HepG2 (cell line): Measurements from ENCODE around the gene SIK3. TPM values are rescaled to one million over a fixed set of nuclear protein-coding genes. Genes with fewer than 3 reads are reported as not detected.

Source experiments
- ATAC-seq: fragments of 200-7000 bp; cut with Tn5 transposase; 3 replicates; pipeline ENCODE4 v1.9.1; 2020; ENCODE audit warnings: mild to moderate bottlenecking, moderate library complexity
- BruUV-seq: library from RNA; stranded (reverse); fragments of 400-500 nt; replicated peaks from 2 replicates; lab custom pipeline; 2021; lab: Mats Ljungman, UMichigan
- CTCF ChIA-PET: fragments of 300-600 bp; formaldehyde crosslinking; extraction: SDS; loops from one replicate; lab custom pipeline; 2021; ENCODE audit warnings: low total read pairs, inconsistent platforms, low intra/inter-chr PET ratio; lab: Yijun Ruan, JAX
- POLR2A ChIA-PET: fragments of 350-600 bp; sonication (Branson Sonifier 250); formaldehyde crosslinking; loops from one replicate; lab custom pipeline; 2020; ENCODE audit warnings: antibody characterized with exemption, inconsistent platforms; lab: Yijun Ruan, JAX
- DNase-seq: peaks from one replicate; pipeline ENCODE4 v3.0.0-alpha.2; 2015; ENCODE audit warnings: low spot score
- FAIRE-seq: peaks from 3 replicates; lab custom pipeline; 2011; peaks lifted over from hg19 to GRCh38; lab: Jason Lieb, UNC
- H2AFZ ChIP-seq: one replicate; pipeline ENCODE4 v1.6.1; 2011; ENCODE audit warnings: low read length, inconsistent platforms
- H3K27ac ChIP-seq: fragments of 300-600 bp; 3 replicates; pipeline ENCODE4 v1.8.0; 2011; ENCODE audit warnings: mixed run types, mild to moderate bottlenecking, mixed read lengths, low read length, inconsistent platforms; ENCODE audit not compliant: insufficient read depth; ENCODE audit errors: extremely low read length
- H3K27me3 ChIP-seq, 2 experiments: fragments of 200-600 bp in 1 of 2; 2 replicates in 1 of 2; 3 replicates in 1 of 2; pipeline versions ENCODE4 v1.6.0 to v1.8.0; 2011; ENCODE audit warnings: low read length in 2 of 2, mild to moderate bottlenecking in 2 of 2, moderate library complexity in 2 of 2, inconsistent platforms in 1 of 2; ENCODE audit not compliant: insufficient read depth in 2 of 2, control insufficient read depth in 1 of 2
- H3K36me3 ChIP-seq, 2 experiments: fragments of 200-600 bp in 1 of 2; replicated peaks in 1 of 2; 2 replicates in 1 of 2; 3 replicates in 1 of 2; pipeline versions ENCODE4 v1.5.1 to v1.8.0; 2011; ENCODE audit warnings: low read length in 2 of 2, inconsistent platforms in 1 of 2; ENCODE audit not compliant: insufficient read depth in 2 of 2, control insufficient read depth in 1 of 2
- H3K4me1 ChIP-seq: 2 replicates; pipeline ENCODE4 v1.5.1; 2012; ENCODE audit warnings: low read length, inconsistent platforms; ENCODE audit not compliant: insufficient read depth
- H3K4me2 ChIP-seq: 2 replicates; pipeline ENCODE4 v1.6.0; 2011; ENCODE audit warnings: low read depth, low read length, inconsistent platforms
- H3K4me3 ChIP-seq, 3 experiments: fragments of 200-600 bp in 1 of 3; sonication (generic), shearing (Covaris generic) in 1 of 3; replicated peaks in 1 of 3; 2 replicates each; pipeline ENCODE4 v1.5.1; 2011 to 2016; ENCODE audit warnings: low read length in 3 of 3, inconsistent platforms in 2 of 3, low read depth in 2 of 3, mild to moderate bottlenecking in 2 of 3, control low read depth in 1 of 3, mixed read lengths in 1 of 3; ENCODE audit not compliant: insufficient read depth in 1 of 3
- H3K79me2 ChIP-seq: one replicate; pipeline ENCODE4 v1.6.1; 2011; ENCODE audit warnings: low read length, inconsistent platforms; ENCODE audit not compliant: insufficient read depth
- H3K9ac ChIP-seq: 2 replicates; pipeline ENCODE4 v1.6.0; 2011; ENCODE audit warnings: mild to moderate bottlenecking, low read depth, low read length, inconsistent platforms; ENCODE audit not compliant: insufficient read depth
- H3K9me3 ChIP-seq: 2 replicates; pipeline ENCODE4 v1.5.1; 2012; ENCODE audit warnings: mild to moderate bottlenecking, low read length
- H4K20me1 ChIP-seq: 2 replicates; pipeline ENCODE4 v1.6.0; 2011; ENCODE audit warnings: inconsistent platforms, mild to moderate bottlenecking, low read length, moderate library complexity; ENCODE audit not compliant: insufficient read depth
- HOXA7 ChIP-seq: sonication (generic); formaldehyde crosslinking; IDR thresholded peaks from 2 replicates; pipeline ENCODE4 v1.8.1; 2022; ENCODE audit warnings: mild to moderate bottlenecking, missing genetic modification reagents, moderate library complexity
- MAFK ChIP-seq, 2 experiments: IDR thresholded peaks in 1 of 2; conservative IDR thresholded peaks in 1 of 2; 2 replicates each; pipeline ENCODE4 v1.6.1; 2011; ENCODE audit warnings: improper control_type of control experiment in 2 of 2, low read length in 2 of 2
- SPEN ChIP-seq: sonication (generic); formaldehyde crosslinking; IDR thresholded peaks from 2 replicates; pipeline ENCODE4 v1.5.1; 2020; ENCODE audit warnings: low read depth, mild to moderate bottlenecking, missing genetic modification reagents
- SRSF9 ChIP-seq: fragments of 200-400 bp; formaldehyde crosslinking; IDR thresholded peaks from 2 replicates; pipeline ENCODE4 v1.6.1; 2018; ENCODE audit warnings: borderline replicate concordance, mild to moderate bottlenecking, low read depth, low read length; ENCODE audit not compliant: insufficient read depth, poor library complexity, severe bottlenecking
- TFE3 ChIP-seq: IDR thresholded peaks from 2 replicates; pipeline ENCODE4 v1.6.1; 2016
- ZBTB34 ChIP-seq: sonication (generic); formaldehyde crosslinking; IDR thresholded peaks from 2 replicates; pipeline ENCODE4 v1.8.0; 2022; ENCODE audit warnings: mild to moderate bottlenecking, missing genetic modification reagents
- ZNF605 ChIP-seq: sonication (generic); formaldehyde crosslinking; IDR thresholded peaks from 2 replicates; pipeline ENCODE4 v1.8.0; 2022; ENCODE audit warnings: mild to moderate bottlenecking, missing genetic modification reagents
- ZNF7 ChIP-seq: IDR thresholded peaks from 2 replicates; pipeline ENCODE4 v1.6.1; 2016; ENCODE audit warnings: missing biosample characterization, missing genetic modification reagents
- WGBS: methylation state at CpG from one replicate; pipeline ENCODE4 v1.1.6; 2017; ENCODE audit warnings: low lambda C conversion rate; 5-methylcytosine and 5-hydroxymethylcytosine counted together
- in situ Hi-C: cut with HindIII; loops from 2 replicates; pipeline ENCODE4 v1.10.0; 2017; ENCODE audit warnings: low pct_unique_long_range_greater_than_20kb; ENCODE audit not compliant: extremely low pct_ligation_motif_present
- intact Hi-C: fragments of 100-400 bp; cut with micrococcal nuclease; formaldehyde crosslinking; loops from one replicate; pipeline ENCODE4 v1.10.0; 2022; ENCODE audit not compliant: unreplicated experiment
- polyA plus RNA-seq, 8 experiments: library from polyadenylated mRNA; depleted of rRNA in 3 of 8; stranded (reverse) in 7 of 8; unstranded in 1 of 8; fragments of >200 nt; fragmentation: Illumina TruSeq in 4 of 8; extraction: Trizol in 4 of 8; gene quantifications; 2 replicates each; pipeline versions ENCODE4 v1.2.1 to v1.2.3, GENCODE V29; 2011 to 2016; ENCODE audit warnings: low read depth in 4 of 8, missing spikeins in 1 of 8, mixed read lengths in 1 of 8; ENCODE audit not compliant: insufficient read depth in 1 of 8
- total RNA-seq, 5 experiments: library from RNA; depleted of rRNA; stranded (reverse); fragments of >200 nt; fragmentation: Illumina TruSeq; extraction: Trizol; gene quantifications; 2 replicates each; pipeline ENCODE4 v1.2.3, GENCODE V29; 2016; ENCODE audit warnings: low read depth in 1 of 5
- TF ChIP-seq, protein P1 (sequence below): sonication (generic); formaldehyde crosslinking; IDR thresholded peaks from 2 replicates; pipeline ENCODE4 v1.5.0; 2020; ENCODE audit warnings: missing genetic modification reagents, mild to moderate bottlenecking, borderline replicate concordance
- TF ChIP-seq, protein P2 (sequence below): sonication (generic); formaldehyde crosslinking; IDR thresholded peaks from 2 replicates; pipeline ENCODE4 v1.5.0; 2020; ENCODE audit warnings: mild to moderate bottlenecking, missing genetic modification reagents

Gene SIK3
- total and polyA plus RNA-seq, 2 of the 13 experiments (the other 11 are each of a cell fraction or from before 2014, with no cell fraction given): 5.7 to 9.8 TPM

- H3K4me1 ChIP-seq: peaks cover 25% of the 10 kb centered on the region
- no peak overlapping the region for H3K9ac ChIP-seq
- TF ChIP-seq, protein P1, sequence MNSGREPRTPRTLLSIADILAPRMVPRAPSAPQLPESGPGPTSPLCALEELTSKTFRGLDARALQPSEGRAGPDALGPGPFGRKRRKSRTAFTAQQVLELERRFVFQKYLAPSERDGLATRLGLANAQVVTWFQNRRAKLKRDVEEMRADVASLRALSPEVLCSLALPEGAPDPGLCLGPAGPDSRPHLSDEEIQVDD (CRISPR knock-in tag): no peak
- no peak for TF ChIP-seq ZNF605 (CRISPR knock-in tag)
- peak; percentile 28 to 67; a peak in 3 of 4 replicates for TF ChIP-seq MAFK (conservative IDR thresholded peaks at IDR 0.05 in 1 of 2, IDR thresholded peaks at IDR 0.05 in 1 of 2; ENCODE audit: low read length in 2 of 2)
- TF ChIP-seq ZBTB34: no peak
- peak; percentile 76 for TF ChIP-seq ZNF7 (CRISPR knock-in tag)
- TF ChIP-seq HOXA7: no peak
- TF ChIP-seq, all 625 proteins: peak for 2
- Histone ChIP-seq H2AFZ (no peak overlapping the region), H3K9me3 (no peaks in the 10 kb centered on the region), H3K4me3 (no peak overlapping the region), H3K27ac (no peak overlapping the region), H4K20me1 (no peaks in the 10 kb centered on the region), H3K36me3 (peaks cover 7 to 44% of the 10 kb centered on the region in 2 experiments), H3K27me3 (no peaks in the 10 kb centered on the region), H3K4me2 (no peak overlapping the region), H3K79me2 (no peaks in the 10 kb centered on the region)
- POLR2A ChIA-PET: interaction anchor here (1.2 kb wide), 1 partner anchor 204 kb away, joined by 4 read pairs; no protein-coding TSS in a partner anchor
- intact Hi-C loops: no loop called here
- 69% methylated on average over 2 of the region's 2 CpGs for WGBS
- no peak for DNase-seq
- ATAC-seq: no peak
- FAIRE-seq: no peak
- BruUV-seq: no TSS peak
- CTCF ChIA-PET: no interaction called here
- in situ Hi-C loops: no loop called here
These were observed 205.9 kb downstream of the SIK3 start for GRCh38 chr11:116892374-116892773.

- no peak overlapping the region for H3K4me3 ChIP-seq
- no peaks in the 10 kb centered on the region for H3K79me2 ChIP-seq
- no peaks in the 10 kb centered on the region for H4K20me1 ChIP-seq
- H3K9ac ChIP-seq: no peak overlapping the region
- H3K9me3 ChIP-seq: no peaks in the 10 kb centered on the region
- no peak overlapping the region for H3K27ac ChIP-seq
- ATAC-seq (no peak), FAIRE-seq (no peak), DNase-seq (no peak)
- H3K36me3 ChIP-seq: peaks cover 7 to 38% of the 10 kb centered on the region in 2 experiments
- no peaks in the 10 kb centered on the region for H3K27me3 ChIP-seq
- intact Hi-C loops (no loop called here), in situ Hi-C loops (no loop called here)
- ChIA-PET CTCF (no interaction called here), POLR2A (no interaction called here)
- no TSS peak for BruUV-seq
- H3K4me1 ChIP-seq: peaks cover 25% of the 10 kb centered on the region
- no peak overlapping the region for H2AFZ ChIP-seq
- H3K4me2 ChIP-seq: no peak overlapping the region
- WGBS: 71% methylated on average over 2 of the region's 2 CpGs
- no peak for TF ChIP-seq TFE3 (CRISPR knock-in tag)
- no peak for TF ChIP-seq SPEN (CRISPR knock-in tag)
- TF ChIP-seq, protein P2, sequence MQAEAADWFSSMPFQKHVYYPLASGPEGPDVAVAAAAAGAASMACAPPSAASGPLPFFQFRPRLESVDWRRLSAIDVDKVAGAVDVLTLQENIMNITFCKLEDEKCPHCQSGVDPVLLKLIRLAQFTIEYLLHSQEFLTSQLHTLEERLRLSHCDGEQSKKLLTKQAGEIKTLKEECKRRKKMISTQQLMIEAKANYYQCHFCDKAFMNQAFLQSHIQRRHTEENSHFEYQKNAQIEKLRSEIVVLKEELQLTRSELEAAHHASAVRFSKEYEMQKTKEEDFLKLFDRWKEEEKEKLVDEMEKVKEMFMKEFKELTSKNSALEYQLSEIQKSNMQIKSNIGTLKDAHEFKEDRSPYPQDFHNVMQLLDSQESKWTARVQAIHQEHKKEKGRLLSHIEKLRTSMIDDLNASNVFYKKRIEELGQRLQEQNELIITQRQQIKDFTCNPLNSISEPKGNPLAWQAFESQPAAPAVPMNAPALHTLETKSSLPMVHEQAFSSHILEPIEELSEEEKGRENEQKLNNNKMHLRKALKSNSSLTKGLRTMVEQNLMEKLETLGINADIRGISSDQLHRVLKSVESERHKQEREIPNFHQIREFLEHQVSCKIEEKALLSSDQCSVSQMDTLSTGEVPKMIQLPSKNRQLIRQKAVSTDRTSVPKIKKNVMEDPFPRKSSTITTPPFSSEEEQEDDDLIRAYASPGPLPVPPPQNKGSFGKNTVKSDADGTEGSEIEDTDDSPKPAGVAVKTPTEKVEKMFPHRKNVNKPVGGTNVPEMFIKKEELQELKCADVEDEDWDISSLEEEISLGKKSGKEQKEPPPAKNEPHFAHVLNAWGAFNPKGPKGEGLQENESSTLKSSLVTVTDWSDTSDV (CRISPR knock-in tag): no peak
- TF ChIP-seq SRSF9: no peak
These were observed 206.5 kb downstream of the SIK3 start for GRCh38 chr11:116891746-116892145.
